LNCAP (cell line): Measurements from ENCODE around the gene PIGH.

Source experiments
- TF ChIP-seq, protein P1 (sequence below): fragments of 450-650 bp; IDR thresholded peaks from 2 replicates; pipeline ENCODE4 v1.5.1; 2017; ENCODE audit warnings: mild to moderate bottlenecking

Gene PIGH

DNA sequence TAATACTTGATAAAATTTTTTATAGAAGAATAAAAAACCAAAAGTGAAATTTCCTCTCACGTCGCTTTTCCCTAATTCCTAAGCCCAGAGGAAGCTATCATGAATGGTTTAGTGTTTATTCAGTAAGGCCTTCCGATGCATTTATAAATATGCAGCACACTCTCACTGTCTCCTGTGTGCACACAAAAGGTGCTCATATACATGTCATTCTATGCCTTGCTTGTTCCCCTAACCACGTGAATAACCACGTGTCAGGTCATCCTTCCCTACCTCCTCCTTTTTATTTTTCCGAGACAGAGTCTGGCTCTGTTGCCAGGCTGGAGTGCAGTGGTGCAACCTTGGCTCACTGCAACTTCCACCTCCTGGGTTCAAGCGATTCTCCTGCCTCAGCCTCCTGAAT is 29.6 kb downstream of the PIGH start:
- TF ChIP-seq, protein P1, sequence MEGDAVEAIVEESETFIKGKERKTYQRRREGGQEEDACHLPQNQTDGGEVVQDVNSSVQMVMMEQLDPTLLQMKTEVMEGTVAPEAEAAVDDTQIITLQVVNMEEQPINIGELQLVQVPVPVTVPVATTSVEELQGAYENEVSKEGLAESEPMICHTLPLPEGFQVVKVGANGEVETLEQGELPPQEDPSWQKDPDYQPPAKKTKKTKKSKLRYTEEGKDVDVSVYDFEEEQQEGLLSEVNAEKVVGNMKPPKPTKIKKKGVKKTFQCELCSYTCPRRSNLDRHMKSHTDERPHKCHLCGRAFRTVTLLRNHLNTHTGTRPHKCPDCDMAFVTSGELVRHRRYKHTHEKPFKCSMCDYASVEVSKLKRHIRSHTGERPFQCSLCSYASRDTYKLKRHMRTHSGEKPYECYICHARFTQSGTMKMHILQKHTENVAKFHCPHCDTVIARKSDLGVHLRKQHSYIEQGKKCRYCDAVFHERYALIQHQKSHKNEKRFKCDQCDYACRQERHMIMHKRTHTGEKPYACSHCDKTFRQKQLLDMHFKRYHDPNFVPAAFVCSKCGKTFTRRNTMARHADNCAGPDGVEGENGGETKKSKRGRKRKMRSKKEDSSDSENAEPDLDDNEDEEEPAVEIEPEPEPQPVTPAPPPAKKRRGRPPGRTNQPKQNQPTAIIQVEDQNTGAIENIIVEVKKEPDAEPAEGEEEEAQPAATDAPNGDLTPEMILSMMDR: no peak

DNA sequence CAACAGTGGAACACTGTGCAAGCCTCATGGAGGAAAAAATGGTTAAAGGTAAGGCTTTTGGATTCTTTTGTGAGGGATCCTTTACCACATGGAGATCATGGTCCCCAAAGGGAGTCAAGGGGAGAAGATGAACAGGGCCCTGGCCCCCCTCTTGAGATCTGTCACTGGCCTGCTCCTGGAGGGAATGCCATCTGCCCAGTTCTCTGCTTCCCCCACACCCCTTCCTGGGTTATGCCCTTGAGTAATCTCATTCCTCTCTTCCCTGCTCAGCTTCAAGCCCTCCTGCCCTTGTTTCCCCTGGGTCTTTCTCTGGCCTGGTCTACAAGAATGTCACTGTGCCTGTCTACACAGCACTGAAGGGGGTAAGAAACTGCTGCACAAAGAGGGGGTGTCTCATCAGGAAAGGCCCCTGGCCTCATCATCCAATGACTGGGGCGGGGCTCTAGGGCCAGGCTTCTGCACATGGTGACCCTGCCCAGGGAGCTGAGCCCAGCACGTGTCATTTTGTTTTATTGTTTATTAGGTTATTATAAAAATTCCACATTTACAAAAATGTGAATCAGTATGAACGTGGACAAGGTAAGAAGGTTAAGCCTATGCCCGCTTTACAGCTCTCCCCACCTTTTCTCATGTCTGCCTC is 30.3 kb downstream of the PIGH start:
- TF ChIP-seq, protein P1: no peak

DNA sequence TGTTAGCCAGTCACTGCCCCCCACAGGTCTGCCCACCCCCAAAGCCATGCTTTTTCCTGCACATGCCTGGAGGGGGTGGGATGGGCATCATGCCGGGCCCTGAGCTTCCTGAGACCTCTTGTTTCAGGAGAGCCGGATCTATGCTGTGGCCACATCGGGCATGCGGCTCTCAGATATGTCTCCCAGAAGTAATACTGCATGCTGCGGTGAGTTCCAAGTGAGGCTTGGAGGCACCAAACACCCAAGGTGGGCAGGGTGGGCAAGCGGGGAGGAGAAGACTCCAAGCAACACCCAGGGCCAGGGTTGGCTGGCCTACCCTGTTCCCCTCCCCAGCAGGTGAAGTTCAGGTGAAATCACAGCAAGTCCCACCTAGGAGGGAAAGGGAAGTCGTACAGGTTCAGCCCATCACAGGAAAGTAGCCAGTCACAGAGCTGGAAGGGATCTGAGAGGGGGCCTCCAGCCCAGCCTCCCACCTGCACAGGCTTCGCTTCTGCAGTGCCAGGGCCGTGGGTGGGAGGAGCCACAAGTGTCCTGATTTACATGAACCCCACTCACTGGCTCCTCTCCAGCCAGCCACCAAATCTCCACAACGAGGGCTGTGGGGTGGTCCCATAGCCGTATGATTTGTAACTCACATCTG is 30.9 kb downstream of the PIGH start:
- TF ChIP-seq, protein P1: no peak

DNA sequence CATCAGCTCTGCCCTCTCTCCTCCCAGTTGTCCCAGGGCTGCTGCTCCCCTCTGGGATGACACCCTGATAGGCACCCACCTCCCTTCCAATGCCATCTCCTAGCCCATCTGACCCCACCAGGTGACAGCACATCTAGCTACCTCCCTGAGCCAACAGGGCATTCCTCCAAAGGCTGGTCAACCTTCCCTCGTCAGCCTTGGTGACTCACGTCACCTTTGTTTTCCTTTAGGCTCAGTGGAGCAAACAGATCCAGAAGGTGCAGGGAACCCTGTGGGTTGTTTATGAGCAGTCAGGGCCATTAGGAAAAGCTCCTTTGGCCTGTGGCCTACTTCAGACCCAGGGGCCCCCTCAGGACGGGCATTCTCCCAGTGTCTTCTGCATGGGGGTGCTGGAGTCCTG is 32.4 kb downstream of the PIGH start:
- TF ChIP-seq, protein P1: no peak

DNA sequence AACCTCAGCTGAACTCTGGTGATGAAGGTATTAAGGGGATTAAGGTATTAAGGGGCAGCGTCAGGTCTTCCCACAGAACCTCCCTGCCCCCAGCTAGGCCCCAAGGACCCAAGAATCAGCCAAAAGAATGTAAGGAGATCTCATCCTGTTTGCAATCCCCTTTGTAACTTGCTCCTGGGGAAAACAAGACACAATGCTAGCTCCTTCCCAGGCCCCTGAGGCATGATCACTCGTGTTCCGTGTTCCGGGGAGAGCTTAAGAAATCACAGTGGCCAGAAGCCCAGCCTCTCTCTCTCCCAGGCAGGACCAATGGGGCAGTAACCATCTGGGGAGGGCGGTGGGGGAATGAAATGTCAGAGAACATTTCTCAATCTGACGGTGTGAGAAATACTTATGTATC is 33.2 kb downstream of the PIGH start:
- TF ChIP-seq, protein P1: no peak

DNA sequence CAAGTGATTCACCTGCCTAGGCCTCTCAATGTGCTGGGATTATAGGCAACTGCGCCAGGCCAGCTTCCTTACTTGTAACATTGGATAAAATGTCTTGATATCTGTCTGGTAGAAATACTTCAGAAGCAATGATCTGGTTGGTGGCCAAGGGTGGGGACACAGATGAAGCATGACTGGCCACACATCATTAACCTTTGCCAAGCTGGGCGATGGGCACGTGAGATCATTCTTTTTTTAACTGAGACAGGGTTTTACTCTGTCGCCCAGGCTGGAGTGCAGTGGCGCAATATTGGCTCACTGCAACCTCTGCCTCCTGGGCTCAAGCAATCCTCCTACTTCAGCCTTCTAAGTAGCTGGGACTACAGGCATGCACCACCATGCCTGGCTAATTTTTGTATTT is 35.8 kb downstream of the PIGH start:
- TF ChIP-seq, protein P1: no peak

DNA sequence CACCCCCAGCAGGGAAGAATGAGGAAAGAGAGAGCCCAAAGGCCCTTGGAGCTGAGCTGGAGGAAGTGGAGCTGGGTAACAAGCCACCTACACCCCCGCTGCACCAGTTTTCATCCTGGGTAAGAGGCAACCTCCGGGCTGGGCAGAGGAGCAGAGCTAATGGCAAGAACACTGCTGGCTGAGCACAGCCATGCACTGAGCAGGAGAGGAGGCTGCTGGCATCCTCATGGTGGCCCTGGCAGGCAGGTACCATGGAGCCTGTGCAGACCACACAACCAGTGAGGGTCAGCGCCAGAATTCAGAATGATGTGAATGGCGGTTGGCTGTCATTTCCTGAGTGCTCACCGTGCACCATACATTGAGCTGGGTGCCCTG is 37.3 kb downstream of the PIGH start:
- TF ChIP-seq, protein P1: no peak
